ENCODE results near the gene SEC24A.

GRCh38 chr5:134606726-134607125 lies 41.9 kb upstream of the SEC24A start:
- TF ChIP-seq CTCF (conservative IDR thresholded peaks at IDR 0.05; ENCODE audit: low read depth, low read length) = no peak
- no peak for TF ChIP-seq EZH2 (IDR thresholded peaks at IDR 0.05; ENCODE audit: borderline replicate concordance, low read depth, low read length, poor library complexity, severe bottlenecking)

All from A673 (cell line).